Endothelial cell of umbilical vein (primary cell): ENCODE measurements around the gene MED13. TPM values are rescaled to one million over a fixed set of nuclear protein-coding genes. Genes with fewer than 3 reads are reported as not detected.

ENCODE experiments used
- BruUV-seq: library from RNA; stranded (reverse); fragments of 400-500 nt; replicated peaks from 2 replicates; lab custom pipeline; 2021; lab: Mats Ljungman, UMichigan
- CTCF ChIA-PET: fragments of 300-600, 350-600 bp; sonication (Branson Sonifier 250); formaldehyde crosslinking; loops from one replicate; lab custom pipeline; 2021; ENCODE audit warnings: antibody characterized with exemption, inconsistent platforms; lab: Charles Lee
- POLR2A ChIA-PET: fragments of 300-600, 350-600 bp; sonication (Branson Sonifier 250); formaldehyde crosslinking; loops from one replicate; lab custom pipeline; 2021; ENCODE audit warnings: antibody characterized with exemption, inconsistent platforms; lab: Charles Lee
- DNase-seq: peaks from one replicate; pipeline ENCODE4 v3.0.0-alpha.2; 2011; ENCODE audit warnings: low read depth, low spot score
- FAIRE-seq: peaks from 2 replicates; lab custom pipeline; 2011; peaks lifted over from hg19 to GRCh38; lab: Jason Lieb, UNC
- H2AFZ ChIP-seq: 2 replicates; pipeline ENCODE4 v1.6.0; 2012; ENCODE audit warnings: low read depth, low read length, control low read depth, inconsistent platforms
- H3K27ac ChIP-seq: 2 replicates; pipeline ENCODE4 v1.5.1; 2011; ENCODE audit warnings: low read depth, mild to moderate bottlenecking, control low read depth, low read length, moderate library complexity; ENCODE audit not compliant: insufficient read depth
- H3K27me3 ChIP-seq, 2 experiments: 2 replicates each; pipeline versions ENCODE4 v1.6.0 to v1.6.1; 2011; ENCODE audit warnings: low read length in 2 of 2, mixed read lengths in 1 of 2; ENCODE audit not compliant: control insufficient read depth in 2 of 2, insufficient read depth in 2 of 2
- H3K36me3 ChIP-seq, 2 experiments: 2 replicates in 1 of 2; 3 replicates in 1 of 2; pipeline ENCODE4 v1.5.1; 2011; ENCODE audit warnings: low read length in 2 of 2, mild to moderate bottlenecking in 1 of 2, moderate library complexity in 1 of 2; ENCODE audit not compliant: control insufficient read depth in 2 of 2, insufficient read depth in 2 of 2; ENCODE audit errors: extremely low read depth in 1 of 2
- H3K4me1 ChIP-seq: 3 replicates; pipeline ENCODE4 v1.5.1; 2011; ENCODE audit warnings: mild to moderate bottlenecking, low read length; ENCODE audit not compliant: control insufficient read depth, insufficient read depth; ENCODE audit errors: extremely low read depth
- H3K4me2 ChIP-seq: 2 replicates; pipeline ENCODE4 v1.6.1; 2011; ENCODE audit warnings: low read length, control low read depth, mixed read lengths; ENCODE audit not compliant: insufficient read depth
- H3K4me3 ChIP-seq, 3 experiments: fragments of 200-600 bp in 1 of 3; sonication (generic), shearing (Covaris generic) in 1 of 3; replicated peaks in 1 of 3; 2 replicates each; pipeline ENCODE4 v1.5.1; 2011 to 2016; ENCODE audit warnings: control low read depth in 3 of 3, low read length in 3 of 3, mild to moderate bottlenecking in 2 of 3, inconsistent platforms in 1 of 3, low read depth in 1 of 3, moderate library complexity in 1 of 3; ENCODE audit not compliant: insufficient read depth in 1 of 3
- H3K79me2 ChIP-seq: 2 replicates; pipeline ENCODE4 v1.6.0; 2012; ENCODE audit warnings: low read length, inconsistent platforms; ENCODE audit not compliant: control insufficient read depth, insufficient read depth
- H3K9ac ChIP-seq: replicated peaks from 2 replicates; pipeline ENCODE3; 2011; ENCODE audit warnings: low read length, control low read depth; ENCODE audit not compliant: insufficient read depth; ENCODE audit errors: extremely low read depth
- H3K9me1 ChIP-seq: replicated peaks from 3 replicates; pipeline ENCODE4 v1.6.0; 2011; ENCODE audit warnings: mild to moderate bottlenecking, low read length; ENCODE audit not compliant: control insufficient read depth, insufficient read depth; ENCODE audit errors: extremely low read depth
- H3K9me3 ChIP-seq: replicated peaks from 2 replicates; pipeline ENCODE4 v1.5.1; 2012; ENCODE audit warnings: low read length, inconsistent platforms; ENCODE audit not compliant: control insufficient read depth, insufficient read depth
- H4K20me1 ChIP-seq: replicated peaks from 2 replicates; pipeline ENCODE3; 2011; ENCODE audit warnings: mild to moderate bottlenecking, low read length; ENCODE audit not compliant: control insufficient read depth, insufficient read depth; ENCODE audit errors: extremely low read depth
- CTCF ChIP-seq, 2 donors: IDR thresholded peaks; 1 replicate in 1 of 2; 2 replicates in 1 of 2; pipeline ENCODE4 v1.5.1; 2011; ENCODE audit warnings: low read length in 2 of 2, mild to moderate bottlenecking in 2 of 2, moderate library complexity in 2 of 2, control low read depth in 1 of 2, inconsistent platforms in 1 of 2, low read depth in 1 of 2; ENCODE audit not compliant: insufficient read depth in 1 of 2; ENCODE audit errors: extremely low read depth in 1 of 2
- EZH2 ChIP-seq: IDR thresholded peaks from 2 replicates; pipeline ENCODE4 v1.6.1; 2012; ENCODE audit warnings: borderline replicate concordance, low read depth, mild to moderate bottlenecking, moderate library complexity, low read length, inconsistent platforms; ENCODE audit not compliant: severe bottlenecking
- FOS ChIP-seq: IDR thresholded peaks from 2 replicates; pipeline ENCODE4 v1.6.1; 2011; ENCODE audit warnings: mild to moderate bottlenecking, low read length, moderate library complexity, borderline replicate concordance; ENCODE audit not compliant: insufficient read depth
- GATA2 ChIP-seq: IDR thresholded peaks from 2 replicates; pipeline ENCODE4 v1.7.0; 2011; ENCODE audit warnings: low read depth, mild to moderate bottlenecking, moderate library complexity, mixed read lengths, low read length; ENCODE audit not compliant: insufficient read length, insufficient read depth
- JUN ChIP-seq: IDR thresholded peaks from 2 replicates; pipeline ENCODE4 v1.6.1; 2011; ENCODE audit warnings: borderline replicate concordance, low read depth; ENCODE audit not compliant: insufficient read length, insufficient read depth
- MAX ChIP-seq: IDR thresholded peaks from 2 replicates; pipeline ENCODE4 v1.6.1; 2011; ENCODE audit not compliant: insufficient read depth, insufficient read length
- MYC ChIP-seq: IDR thresholded peaks from one replicate; pipeline ENCODE4 v1.6.1; 2011; ENCODE audit warnings: mild to moderate bottlenecking, low read depth, low read length
- POLR2A ChIP-seq: IDR thresholded peaks from 2 replicates; pipeline ENCODE4 v1.6.1; 2012; ENCODE audit warnings: low read depth, mild to moderate bottlenecking, control low read depth, low read length
- POLR2AphosphoS5 ChIP-seq: IDR thresholded peaks from 2 replicates; pipeline ENCODE4 v1.6.1; 2012; ENCODE audit warnings: low read depth, mild to moderate bottlenecking, control low read depth, low read length, moderate library complexity; ENCODE audit not compliant: insufficient read depth
- dilution Hi-C: fragments of 300-500 bp; cut with MboI; formaldehyde crosslinking; loops from one replicate; pipeline ENCODE4 v1.15.0; 2019; ENCODE audit warnings: low sequenced_read_pairs; ENCODE audit not compliant: extremely low pct_ligation_motif_present
- intact Hi-C: fragments of 100-400 bp; cut with micrococcal nuclease; formaldehyde crosslinking; loops from one replicate; pipeline ENCODE4 v1.10.0; 2022
- polyA plus RNA-seq, 4 experiments: library from polyadenylated mRNA; depleted of rRNA in 3 of 4; stranded (reverse) in 3 of 4; unstranded in 1 of 4; fragments of >200 nt; gene quantifications; 2 replicates each; pipeline versions ENCODE4 v1.2.1 to v1.2.3, GENCODE V29; 2011 to 2012; ENCODE audit warnings: missing spikeins in 1 of 4
- total RNA-seq: library from RNA; stranded (reverse); gene quantifications from 2 replicates; pipeline ENCODE4 v1.2.3, GENCODE V29; 2021

MED13 gene
- total and polyA plus RNA-seq, 2 donors (not counting 3 experiments of a cell fraction or from before 2014, with no cell fraction given), result 11.6 to 49.6 TPM

- H3K4me3 ChIP-seq, result no peak overlapping the region
- CTCF ChIA-PET, result no interaction called here
- dilution Hi-C loops, result no loop called here
- DNase-seq (no peak), FAIRE-seq (no peak)
- H2AFZ ChIP-seq, result no peak overlapping the region
- BruUV-seq, result no TSS peak
- no peaks in the 10 kb centered on the region for H3K79me2 ChIP-seq
- no peaks in the 10 kb centered on the region for H3K9me1 ChIP-seq
- intact Hi-C loops, result no loop called here
- no peaks in the 10 kb centered on the region for H3K4me1 ChIP-seq
- peaks cover 17 to 20% of the 10 kb centered on the region in 2 experiments for H3K36me3 ChIP-seq
- TF ChIP-seq MYC, result no peak
- no peak for TF ChIP-seq EZH2
- TF ChIP-seq CTCF (IDR thresholded peaks at IDR 0.05; ENCODE audit: extremely low read depth in 1 of 2, insufficient read depth in 1 of 2, low read depth in 1 of 2, low read length in 2 of 2), result no peak
- no peak for TF ChIP-seq FOS
- no peak for TF ChIP-seq JUN
- no peak for TF ChIP-seq MAX
- TF ChIP-seq POLR2A, result no peak
- no peak for TF ChIP-seq POLR2AphosphoS5
- TF ChIP-seq GATA2, result no peak
- no peaks in the 10 kb centered on the region for H3K27me3 ChIP-seq
- H3K4me2 ChIP-seq, result no peak overlapping the region
- no peaks in the 10 kb centered on the region for H3K9me3 ChIP-seq
- POLR2A ChIA-PET, result no interaction called here
- H4K20me1 ChIP-seq, result no peaks in the 10 kb centered on the region
- H3K27ac ChIP-seq, result no peak overlapping the region
- no peak overlapping the region for H3K9ac ChIP-seq
Observed at GRCh38 chr17:61946359-61946758, 118.7 kb downstream of the MED13 start.
